Activated CD4-positive, CD25-positive, alpha-beta regulatory T cell treated with anti-CD3 and anti-CD28 coated beads, Interleukin-2, amount 50 U/mL, for 72 hours (primary cell): ENCODE data around the gene CARMIL1.
A peak's percentile ranks its signal among the peaks of the same experiment; 100 is the strongest.

Experiments
- DNase-seq: peaks from one replicate; pipeline ENCODE4 v3.0.0; 2021

Gene CARMIL1

DNA sequence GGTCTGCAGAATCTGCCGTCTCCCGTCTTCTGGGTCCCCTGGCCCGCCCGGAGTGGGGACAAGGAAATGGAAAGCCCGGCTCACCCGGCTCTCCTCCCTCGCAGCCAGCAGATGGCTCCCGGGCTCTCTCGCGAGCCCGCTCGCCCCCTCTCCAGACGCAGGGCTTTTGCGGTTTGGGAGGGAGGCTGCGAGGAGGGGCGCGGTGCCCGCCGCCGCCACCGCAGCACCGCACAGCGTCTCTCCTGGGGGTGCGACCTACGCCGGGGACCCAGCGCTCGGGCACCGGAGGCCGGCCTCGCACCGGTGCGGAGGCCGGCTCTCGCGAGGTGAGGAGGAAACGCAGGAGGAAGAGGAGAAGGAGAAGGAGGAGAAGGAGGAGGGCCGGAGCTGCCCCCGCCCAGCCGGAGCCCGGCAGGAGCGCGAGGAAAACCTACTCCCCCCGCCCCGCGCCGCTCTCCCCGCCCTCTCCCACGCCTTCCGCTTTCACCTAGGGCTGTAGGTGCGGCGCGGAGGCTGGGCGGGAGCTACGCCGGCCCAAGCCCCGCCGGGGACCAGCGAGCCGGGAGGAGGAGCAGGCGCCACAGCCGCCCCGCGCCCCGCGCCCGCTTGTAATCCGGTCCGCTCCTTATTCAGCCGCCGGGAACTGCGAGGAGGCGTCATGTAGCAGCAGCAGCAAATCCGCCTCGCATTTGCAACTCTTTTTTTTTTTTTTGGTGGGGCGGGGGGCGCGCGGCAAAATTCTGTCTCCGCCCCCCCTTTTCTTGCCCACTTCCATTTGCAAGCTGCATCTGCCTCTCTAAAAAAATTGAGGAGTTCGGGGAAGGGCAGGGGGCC lies at the start of gene CARMIL1:
TSS of gene CARMIL1 (plus strand) at position 461 of the 834 bp plus-strand sequence. CDS start 422 bp downstream, outside the sequence.
- peak; percentile 68 for DNase-seq

- DNase-seq = no peak
These were observed 49.4 kb upstream of the CARMIL1 start for GRCh38 chr6:25229671-25230321.

GRCh38 chr6:25232479-25232878 lies 46.7 kb upstream of the CARMIL1 start:
- DNase-seq = no peak

DNA sequence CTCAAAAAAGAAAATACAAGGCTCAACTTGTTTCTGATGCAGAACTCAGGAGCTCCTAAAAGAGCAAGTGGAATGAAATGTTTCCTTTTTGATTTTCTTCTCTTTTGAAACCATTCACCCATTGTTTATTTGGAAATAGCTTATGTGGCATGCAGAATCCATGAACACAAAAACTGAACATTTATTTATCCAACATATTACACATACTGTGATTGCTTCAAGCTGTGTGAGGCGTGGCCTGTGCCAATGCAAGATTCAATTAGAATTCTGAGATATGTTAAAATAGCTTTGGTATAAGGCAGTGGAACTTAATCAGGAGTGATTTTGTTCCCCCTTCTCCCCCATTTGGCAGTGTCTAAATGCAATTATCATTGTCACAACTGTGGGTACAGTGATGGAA lies 45.9 kb upstream of the CARMIL1 start:
- DNase-seq = no peak

DNA sequence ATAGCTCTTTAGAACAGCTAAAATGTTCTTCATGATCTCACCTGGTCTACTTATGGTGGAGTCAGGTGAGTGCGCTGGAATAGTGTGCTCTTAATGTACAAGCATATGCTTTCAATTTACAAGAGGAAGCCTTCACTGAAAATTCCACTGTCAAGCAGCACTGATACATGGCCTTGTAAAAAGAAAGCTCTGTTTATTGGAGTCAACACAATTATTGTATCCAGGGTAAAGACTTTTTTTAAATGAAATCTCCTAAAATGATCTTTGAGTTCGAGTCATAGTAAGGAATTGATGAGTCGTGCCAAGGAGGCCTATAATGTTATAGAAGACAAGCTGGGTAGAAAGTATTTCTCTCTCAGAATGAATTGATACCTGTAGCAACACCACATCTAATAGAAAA lies 41.6 kb upstream of the CARMIL1 start:
- no peak for DNase-seq

DNA sequence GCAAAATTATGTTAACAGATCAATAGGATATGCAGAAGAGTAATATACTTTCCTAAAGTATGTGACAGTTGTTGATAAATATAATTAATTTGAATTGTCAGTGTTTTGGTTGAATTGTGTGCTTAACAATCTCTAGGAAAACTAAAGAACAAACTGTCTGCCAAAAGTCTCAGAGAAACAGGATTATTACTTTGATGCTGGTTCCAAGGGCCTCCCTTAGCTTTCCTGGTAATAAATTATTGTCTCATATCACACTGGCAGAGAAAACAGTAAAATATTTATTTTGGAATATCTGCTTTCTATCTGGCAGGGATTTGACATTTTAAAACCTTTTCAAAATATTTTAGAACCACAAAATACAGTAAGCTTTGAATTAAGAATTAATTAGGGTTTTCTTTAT lies 40.1 kb upstream of the CARMIL1 start:
- no peak for DNase-seq

GRCh38 chr6:25239498-25239897 lies 39.7 kb upstream of the CARMIL1 start:
- no peak for DNase-seq

GRCh38 chr6:25242567-25242966 lies 36.6 kb upstream of the CARMIL1 start:
- no peak for DNase-seq

DNA sequence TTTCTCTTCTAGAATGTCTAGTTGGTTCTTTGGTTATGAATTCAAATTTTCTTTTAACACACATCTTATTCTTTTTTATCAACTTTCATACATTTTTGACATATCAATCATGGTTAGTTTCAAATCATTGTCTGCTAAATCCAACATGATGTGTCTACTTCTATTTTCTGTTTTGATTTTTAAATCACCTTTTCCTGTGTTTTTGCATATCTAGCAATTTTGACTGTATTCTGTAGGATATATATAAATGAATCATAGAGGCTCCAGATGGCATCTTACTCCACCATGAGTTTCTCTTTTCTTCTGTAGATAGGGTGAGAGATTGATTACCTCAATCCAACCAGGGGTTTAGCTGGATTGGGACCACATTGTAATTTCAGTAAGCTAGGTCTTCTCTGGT lies 34.3 kb upstream of the CARMIL1 start:
- DNase-seq = no peak

- DNase-seq = no peak
These were observed 31.1 kb upstream of the CARMIL1 start for GRCh38 chr6:25248123-25248522.

DNA sequence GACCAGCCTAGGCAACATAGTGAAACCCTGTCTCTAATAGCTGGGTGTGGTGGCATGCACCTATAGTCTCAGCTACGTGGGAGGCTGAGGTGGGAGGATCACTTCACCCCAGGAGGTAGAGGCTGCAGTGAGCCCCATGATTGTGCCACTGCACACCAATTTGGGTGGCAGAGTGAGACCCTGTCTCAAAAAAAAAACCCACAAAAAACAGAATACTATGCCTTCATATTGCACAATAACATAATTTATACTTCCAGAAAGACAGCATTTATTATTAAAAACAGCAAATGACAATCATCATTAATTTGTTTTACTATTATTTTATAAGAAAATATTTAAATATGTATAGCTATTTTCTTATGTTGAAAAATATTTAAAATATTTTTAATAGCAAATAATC lies 30.0 kb upstream of the CARMIL1 start:
- no peak for DNase-seq

DNA sequence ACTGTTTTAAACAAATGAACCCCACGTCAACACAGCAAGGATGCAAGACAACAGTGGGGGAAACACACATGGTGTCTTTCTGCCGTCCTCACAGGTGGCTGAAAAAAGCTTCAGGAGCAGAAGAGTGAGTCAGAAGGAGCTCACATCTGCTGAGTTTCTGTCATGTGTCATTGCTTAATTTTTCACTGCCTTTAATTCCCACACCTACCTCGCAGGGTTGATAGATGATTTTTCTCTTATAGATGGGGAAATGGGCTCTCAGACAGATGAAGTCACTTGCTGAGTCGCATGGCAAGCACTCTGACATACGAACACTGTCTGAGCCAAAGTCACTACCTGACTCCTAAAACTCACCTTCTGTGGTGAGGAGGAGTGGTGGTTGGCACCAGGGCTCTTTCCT lies 28.3 kb upstream of the CARMIL1 start:
- no peak for DNase-seq

DNA sequence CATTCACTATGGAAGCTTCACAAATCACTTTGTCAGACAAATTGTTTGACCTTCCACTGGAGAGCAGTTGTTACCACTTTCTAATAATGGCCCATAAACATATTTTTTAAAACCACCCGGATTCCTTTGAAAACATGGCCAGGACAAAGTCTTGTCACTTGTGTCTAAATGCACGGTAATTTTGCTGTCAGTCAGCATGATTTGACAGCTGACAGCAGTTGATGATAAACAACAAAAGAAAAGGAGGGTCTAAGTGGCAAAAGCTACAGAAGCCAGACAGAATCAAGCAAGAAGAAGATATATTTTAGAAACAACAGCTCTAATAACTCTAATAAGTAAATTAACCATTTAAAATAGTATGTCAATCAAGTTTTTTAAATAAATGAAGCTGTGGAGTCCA lies 27.7 kb upstream of the CARMIL1 start:
- DNase-seq = no peak

GRCh38 chr6:25253351-25253750 lies 25.8 kb upstream of the CARMIL1 start:
- DNase-seq = no peak

GRCh38 chr6:25254671-25255070 lies 24.5 kb upstream of the CARMIL1 start:
- no peak for DNase-seq

DNA sequence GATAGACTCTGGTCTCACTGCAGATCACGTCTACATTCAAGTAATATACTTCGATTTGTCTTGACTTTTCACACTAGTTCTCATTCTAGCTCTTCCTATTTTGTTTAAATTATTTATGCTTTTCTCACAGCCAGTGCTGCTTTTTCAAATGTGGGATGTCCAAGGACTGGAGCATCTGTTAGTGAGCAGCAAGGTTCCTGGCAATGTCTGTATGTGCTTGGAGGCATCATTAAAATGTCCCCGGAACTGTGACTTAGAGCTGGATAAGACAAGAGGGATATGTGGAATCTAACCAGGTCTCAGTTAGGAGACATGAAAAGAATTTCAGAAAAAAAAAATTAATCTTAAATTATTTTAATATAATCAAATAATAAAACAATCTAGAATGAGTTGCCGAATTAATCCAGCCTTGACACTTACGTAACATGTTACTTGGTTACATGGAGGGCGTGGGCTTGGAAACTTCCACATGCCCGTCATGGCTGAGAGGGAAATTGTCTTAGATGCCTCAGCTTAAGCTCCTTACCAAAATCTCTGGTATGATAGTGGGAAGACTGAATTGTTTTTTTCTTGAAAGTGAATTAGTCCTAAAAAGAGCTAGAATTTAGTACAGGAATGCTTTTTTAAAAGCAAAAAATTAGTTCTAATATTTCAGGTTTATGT lies 21.4 kb upstream of the CARMIL1 start:
- DNase-seq = no peak

- DNase-seq = no peak
These were observed 19.4 kb upstream of the CARMIL1 start for GRCh38 chr6:25259756-25260155.

DNA sequence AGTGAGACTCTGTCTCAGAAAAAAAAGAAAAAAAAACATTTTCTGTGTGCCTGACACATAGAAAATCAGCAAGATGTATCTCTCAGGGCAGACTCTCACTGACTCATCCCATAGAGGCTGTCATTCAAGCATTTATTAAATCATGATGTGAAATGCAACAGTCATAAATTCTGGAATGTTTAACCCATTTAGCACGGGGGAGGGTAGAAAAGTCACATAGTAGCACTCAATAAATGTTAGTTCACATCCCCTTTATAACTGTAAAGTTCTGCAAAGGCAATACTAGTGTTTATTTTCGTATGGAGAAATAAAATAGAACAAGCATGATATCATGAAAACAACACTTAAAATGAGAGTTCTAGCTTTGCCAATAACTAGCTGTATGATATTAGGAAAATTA lies 15.5 kb upstream of the CARMIL1 start:
- no peak for DNase-seq

DNA sequence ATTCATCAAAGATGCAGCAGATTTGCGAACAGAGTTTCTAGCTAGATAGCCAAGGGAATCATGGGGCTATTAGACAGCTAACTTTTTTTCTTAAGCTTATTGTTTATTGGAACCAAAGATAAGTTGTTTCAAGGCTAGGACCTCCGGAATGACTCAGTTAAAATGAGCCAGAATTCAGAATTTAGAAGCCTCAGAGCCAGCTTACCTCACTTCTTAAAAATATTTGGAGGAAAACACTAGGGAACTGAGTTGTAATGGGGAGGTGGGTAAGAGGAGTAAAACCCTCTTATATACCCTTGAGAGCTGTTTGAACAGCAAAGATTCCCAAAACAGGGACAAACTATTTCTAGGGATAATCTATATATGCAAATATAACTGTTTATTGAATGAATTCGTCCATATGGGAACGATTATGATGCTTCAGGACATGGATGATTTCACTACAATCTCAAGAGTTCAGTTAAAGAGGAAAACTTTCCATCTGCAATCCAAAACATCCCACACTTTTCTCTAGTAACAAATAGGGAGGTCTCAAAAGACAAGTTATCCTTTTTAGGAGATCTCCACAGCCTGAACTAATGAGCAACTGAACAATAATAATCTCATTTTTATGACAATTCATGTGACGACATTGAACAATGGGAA lies 12.6 kb upstream of the CARMIL1 start:
- no peak for DNase-seq

GRCh38 chr6:25267662-25268061 lies 11.5 kb upstream of the CARMIL1 start:
- DNase-seq = no peak

- no peak for DNase-seq
These were observed 8.6 kb upstream of the CARMIL1 start for GRCh38 chr6:25270559-25270958.

DNA sequence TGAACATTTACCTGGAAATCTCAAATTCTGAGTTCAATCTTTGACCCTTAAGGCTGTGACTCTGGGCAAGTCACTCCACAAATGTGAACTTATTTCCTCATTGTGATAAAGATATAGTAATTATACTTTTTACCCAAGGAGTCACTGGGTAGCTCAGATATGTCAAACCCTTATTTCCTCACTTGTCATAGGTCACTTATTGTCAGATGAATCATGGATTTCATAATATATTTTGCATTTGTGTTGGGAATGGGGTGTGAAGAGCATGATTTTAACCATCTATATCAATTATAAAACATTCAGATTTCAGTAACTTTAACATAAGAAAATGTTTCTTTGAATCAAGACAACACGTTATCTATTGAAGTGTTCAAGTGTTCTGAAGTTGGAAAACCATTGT lies 3.7 kb upstream of the CARMIL1 start:
- no peak for DNase-seq

DNA sequence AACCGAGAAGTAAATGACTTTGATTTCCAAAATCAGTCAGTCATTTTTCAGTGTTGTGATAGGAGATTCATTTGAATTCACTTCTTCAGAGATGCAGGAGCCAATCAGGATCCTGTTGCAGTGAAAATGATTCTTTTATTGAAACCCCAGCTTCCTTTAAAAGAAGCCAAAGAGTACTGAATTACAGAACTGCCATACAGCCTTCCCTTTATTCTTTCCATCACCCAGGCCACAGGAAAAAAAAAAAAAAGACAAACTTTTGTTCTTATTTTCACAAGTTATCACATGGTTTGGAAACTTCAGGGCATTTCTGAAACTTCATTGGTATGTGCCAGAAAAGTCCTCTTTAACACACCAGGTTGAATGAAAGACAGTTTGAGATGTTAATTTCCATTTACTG lies 1.8 kb upstream of the CARMIL1 start:
- DNase-seq = no peak

- DNase-seq = no peak
These were observed 1.3 kb upstream of the CARMIL1 start for GRCh38 chr6:25277857-25278256.
